SK-N-SH treated with all-trans-retinoic acid at 6 μM for 48 hours (cell line): ENCODE data around the gene B3GAT1.

ENCODE experiments used
- ARNTL ChIP-seq: fragments of 450-650 bp; formaldehyde crosslinking; IDR thresholded peaks from 2 replicates; pipeline ENCODE4 v1.5.0; 2020; ENCODE audit warnings: low read depth, mild to moderate bottlenecking, moderate library complexity, borderline replicate concordance
- CSDC2 ChIP-seq: fragments of 250-450 bp; sonication (Bioruptor Pico); IDR thresholded peaks from 2 replicates; pipeline ENCODE4 v1.5.0; 2020; ENCODE audit warnings: mild to moderate bottlenecking, moderate library complexity
- ESRRG ChIP-seq: fragments of 250-450 bp; sonication (Bioruptor Pico); IDR thresholded peaks from 2 replicates; pipeline ENCODE4 v1.6.1; 2021; ENCODE audit warnings: mild to moderate bottlenecking
- POU6F1 ChIP-seq: fragments of 250-450 bp; sonication (Bioruptor Pico); IDR thresholded peaks from 2 replicates; pipeline ENCODE4 v1.8.0; 2021; ENCODE audit warnings: low read depth, mild to moderate bottlenecking, moderate library complexity, borderline replicate concordance
- ZFP30 ChIP-seq: fragments of 450-650 bp; formaldehyde crosslinking; IDR thresholded peaks from 2 replicates; pipeline ENCODE4 v1.5.0; 2022; ENCODE audit warnings: mild to moderate bottlenecking, moderate library complexity

GRCh38 chr11:134350381-134350780 lies 61.7 kb downstream of the B3GAT1 start:
- TF ChIP-seq ESRRG (no peak), ZFP30 (CRISPR knock-in tag) (no peak), CSDC2 (CRISPR knock-in tag) (no peak), POU6F1 (CRISPR knock-in tag) (no peak), ARNTL (CRISPR knock-in tag) (no peak)
